Tibial nerve (tissue), 3 donors: Measurements from ENCODE around the gene SPHK1.

Experiments used
- CTCF ChIP-seq, 5 experiments: fragments of 200-600 bp in 3 of 5; fragments of 450-650 bp in 2 of 5; sonication (generic) in 3 of 5; IDR thresholded peaks; one replicate each; pipeline ENCODE4 v1.5.1; 2016 to 2019; ENCODE audit warnings: antibody characterized with exemption in 5 of 5, mild to moderate bottlenecking in 3 of 5, moderate library complexity in 2 of 5
- POLR2A ChIP-seq, 2 donors: fragments of 450-650 bp; IDR thresholded peaks; one replicate each; pipeline ENCODE4 v1.6.1; 2017; ENCODE audit warnings: antibody characterized with exemption in 2 of 2, mild to moderate bottlenecking in 2 of 2, moderate library complexity in 2 of 2

- TF ChIP-seq CTCF (IDR thresholded peaks at IDR 0.05) (no peak), POLR2A (IDR thresholded peaks at IDR 0.05) (no peak)
Measured at GRCh38 chr17:76422406-76422805, 38.0 kb downstream of the SPHK1 start.
